PC-9 (cell line): Measurements from ENCODE around the gene C1orf35.

Experiments
- CTCF ChIP-seq: fragments of 200-600 bp; sonication (generic); conservative IDR thresholded peaks from 2 replicates; pipeline ENCODE4 v1.6.1; 2017; ENCODE audit warnings: mixed run types, antibody characterized with exemption, mild to moderate bottlenecking, moderate library complexity
- EZH2 ChIP-seq: fragments of 200-600 bp; sonication (generic); IDR thresholded peaks from 2 replicates; pipeline ENCODE4 v1.8.0; 2017; ENCODE audit warnings: antibody characterized with exemption, low read depth

- TF ChIP-seq CTCF (no peak), EZH2 (no peak)
Measured at GRCh38 chr1:228096416-228097332, 6.5 kb downstream of the C1orf35 start.
